Omental fat pad (tissue), 4 donors: Measurements from ENCODE around the gene PDE1C. TPM values are rescaled to one million over a fixed set of nuclear protein-coding genes. Genes with fewer than 3 reads are reported as not detected.

Source experiments
- ATAC-seq: fragments of 150-250 bp; one replicate; pipeline ENCODE4 v1.9.1; 2016; ENCODE audit warnings: mild to moderate bottlenecking, moderate library complexity; ENCODE audit not compliant: low FRiP score
- DNase-seq: peaks from one replicate; pipeline ENCODE4 v3.0.0-alpha.2; 2019; ENCODE audit warnings: low spot score
- CTCF ChIP-seq, 3 donors: fragments of 450-650 bp; IDR thresholded peaks; one replicate each; pipeline ENCODE4 v1.5.1; 2016 to 2017; ENCODE audit warnings: antibody characterized with exemption in 3 of 3, mild to moderate bottlenecking in 3 of 3, moderate library complexity in 2 of 3
- total RNA-seq, 4 donors: library from RNA; depleted of rRNA; stranded (reverse); fragments of >200 nt; gene quantifications; one replicate each; pipeline ENCODE4 v1.1.0, GENCODE V29; 2016

Gene PDE1C
- total RNA-seq, 4 donors from 2014 or later: 2.6 to 20.6 (median 4.3) TPM

GRCh38 chr7:32059289-32060011 is 10.8 kb downstream of the PDE1C start:
- DNase-seq: no peak
- no peak for ATAC-seq
- TF ChIP-seq CTCF (IDR thresholded peaks at IDR 0.05): no peak

GRCh38 chr7:32058002-32058401 is 12.2 kb downstream of the PDE1C start:
- no peak for DNase-seq
- ATAC-seq: no peak
- no peak for TF ChIP-seq CTCF (IDR thresholded peaks at IDR 0.05)

GRCh38 chr7:32056767-32057166 is 13.4 kb downstream of the PDE1C start:
- TF ChIP-seq CTCF (IDR thresholded peaks at IDR 0.05): no peak
- no peak for DNase-seq
- ATAC-seq: no peak

GRCh38 chr7:32053204-32053603 is 17.0 kb downstream of the PDE1C start:
- ATAC-seq: no peak
- no peak for TF ChIP-seq CTCF (IDR thresholded peaks at IDR 0.05)
- no peak for DNase-seq

GRCh38 chr7:32051128-32051527 is 19.1 kb downstream of the PDE1C start:
- ATAC-seq (no peak), DNase-seq (no peak)
- no peak for TF ChIP-seq CTCF (IDR thresholded peaks at IDR 0.05)

GRCh38 chr7:32049599-32049998 is 20.6 kb downstream of the PDE1C start:
- no peak for TF ChIP-seq CTCF (IDR thresholded peaks at IDR 0.05)
- DNase-seq (no peak), ATAC-seq (no peak)

- ATAC-seq: no peak
- no peak for DNase-seq
- no peak for TF ChIP-seq CTCF (IDR thresholded peaks at IDR 0.05)
Measured at GRCh38 chr7:32048970-32049491, 21.2 kb downstream of the PDE1C start.
